ENCODE measurements around the gene INF2. TPM values are rescaled to one million over a fixed set of nuclear protein-coding genes. Genes with fewer than 3 reads are reported as not detected.

The INF2 gene
- total RNA-seq, 1 donor from 2014 or later = 61.7 TPM

DNA sequence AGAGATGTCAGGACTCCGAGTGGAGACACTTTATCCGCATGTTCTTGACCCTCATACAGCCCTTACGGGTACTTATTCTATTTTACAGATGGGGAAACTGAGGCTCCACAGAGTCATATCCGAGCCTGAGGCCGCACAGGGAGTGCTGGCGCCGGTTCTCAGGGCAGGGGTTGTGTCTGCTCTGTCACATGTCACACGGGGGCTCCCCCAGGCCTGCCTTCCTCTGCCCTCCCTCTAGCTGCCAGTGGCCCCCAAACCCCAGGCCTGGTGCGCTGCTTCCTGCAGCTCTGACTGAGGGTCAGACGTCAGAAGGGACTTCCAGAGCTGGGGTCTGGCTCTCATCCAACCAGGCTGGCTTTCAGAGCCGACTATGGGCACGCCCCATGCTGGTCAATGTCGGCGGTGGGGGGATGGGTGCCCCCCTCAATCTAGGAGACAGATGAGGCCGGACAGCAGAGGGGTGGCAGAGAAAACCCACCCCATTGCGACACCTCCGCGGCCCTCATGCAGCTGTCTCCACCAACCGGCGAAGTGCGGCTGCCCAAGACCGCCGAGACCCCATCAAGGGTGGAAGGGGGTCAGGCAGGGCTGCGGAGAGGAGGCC, 811 bp upstream of the INF2 start:
- Mint-ChIP-seq H3K4me3 (peak overlapping the region; percentile 73), H3K27ac (ENCODE audit: unreplicated experiment) (no peak overlapping the region)
- TF ChIP-seq, protein P1, sequence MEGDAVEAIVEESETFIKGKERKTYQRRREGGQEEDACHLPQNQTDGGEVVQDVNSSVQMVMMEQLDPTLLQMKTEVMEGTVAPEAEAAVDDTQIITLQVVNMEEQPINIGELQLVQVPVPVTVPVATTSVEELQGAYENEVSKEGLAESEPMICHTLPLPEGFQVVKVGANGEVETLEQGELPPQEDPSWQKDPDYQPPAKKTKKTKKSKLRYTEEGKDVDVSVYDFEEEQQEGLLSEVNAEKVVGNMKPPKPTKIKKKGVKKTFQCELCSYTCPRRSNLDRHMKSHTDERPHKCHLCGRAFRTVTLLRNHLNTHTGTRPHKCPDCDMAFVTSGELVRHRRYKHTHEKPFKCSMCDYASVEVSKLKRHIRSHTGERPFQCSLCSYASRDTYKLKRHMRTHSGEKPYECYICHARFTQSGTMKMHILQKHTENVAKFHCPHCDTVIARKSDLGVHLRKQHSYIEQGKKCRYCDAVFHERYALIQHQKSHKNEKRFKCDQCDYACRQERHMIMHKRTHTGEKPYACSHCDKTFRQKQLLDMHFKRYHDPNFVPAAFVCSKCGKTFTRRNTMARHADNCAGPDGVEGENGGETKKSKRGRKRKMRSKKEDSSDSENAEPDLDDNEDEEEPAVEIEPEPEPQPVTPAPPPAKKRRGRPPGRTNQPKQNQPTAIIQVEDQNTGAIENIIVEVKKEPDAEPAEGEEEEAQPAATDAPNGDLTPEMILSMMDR (conservative IDR thresholded peaks at IDR 0.05) = no peak

DNA sequence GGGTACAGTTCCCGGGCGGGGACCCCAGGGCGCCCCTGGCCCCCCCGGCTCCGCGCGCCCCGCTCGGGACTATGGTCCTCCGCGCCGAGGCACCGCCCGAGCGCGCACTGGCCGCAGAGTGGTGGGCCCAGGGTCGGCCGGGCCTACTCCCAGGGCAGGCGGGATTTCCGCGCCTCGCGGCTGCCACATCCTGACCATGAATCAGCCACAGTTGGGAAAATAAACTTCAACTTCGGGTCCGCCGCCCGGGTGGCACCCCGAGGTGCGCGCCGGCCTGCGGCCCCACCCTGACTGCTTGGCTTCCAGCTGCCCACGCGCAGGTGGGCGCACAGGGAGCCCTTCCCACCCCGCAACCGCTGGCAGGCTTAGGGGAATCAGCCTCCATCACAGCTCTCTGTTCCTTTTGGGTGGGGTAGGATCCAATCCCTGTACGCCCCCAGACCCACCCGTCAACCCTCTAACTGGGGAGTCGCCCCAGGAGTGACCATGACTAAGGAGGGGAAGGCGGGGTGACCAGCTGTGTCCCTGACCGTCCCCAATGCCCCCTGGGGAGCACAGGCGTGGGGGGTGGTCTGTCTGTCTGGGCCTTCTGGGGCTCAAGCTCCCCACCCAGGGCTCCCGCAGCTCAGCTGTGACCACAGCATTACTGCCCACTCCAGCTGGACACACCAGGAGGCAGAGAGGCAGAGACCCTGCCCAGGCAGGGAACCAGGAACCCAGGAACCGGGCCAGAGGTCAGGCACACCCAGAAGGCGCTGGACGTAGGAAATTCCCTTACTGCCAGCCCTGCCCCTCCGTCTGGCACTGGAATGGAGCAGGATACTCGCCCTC, 678 bp downstream of the INF2 start:
- Mint-ChIP-seq H3K27ac (ENCODE audit: unreplicated experiment) (no peak overlapping the region), H3K4me3 (peak overlapping the region; percentile 82), H3K36me3 (ENCODE audit: low read depth) (no peaks in the 10 kb centered on the region), H3K9me3 (no peaks in the 10 kb centered on the region), H3K4me1 (peaks cover 20% of the 10 kb centered on the region), H3K27me3 (ENCODE audit: low read depth) (no peaks in the 10 kb centered on the region)
- DNase-seq (ENCODE audit: low read depth, low spot score) = no peak
- TF ChIP-seq, protein P1 (conservative IDR thresholded peaks at IDR 0.05) = no peak

More for the DNA sequence above, 811 bp upstream of the INF2 start:
- DNase-seq (ENCODE audit: low read depth, low spot score) = no peak
- peaks cover 6% of the 10 kb centered on the region for H3K9me3 Mint-ChIP-seq
- no peaks in the 10 kb centered on the region for H3K36me3 Mint-ChIP-seq (ENCODE audit: low read depth)
- H3K27me3 Mint-ChIP-seq (ENCODE audit: low read depth) = no peaks in the 10 kb centered on the region
- peaks cover 25% of the 10 kb centered on the region for H3K4me1 Mint-ChIP-seq

DNA sequence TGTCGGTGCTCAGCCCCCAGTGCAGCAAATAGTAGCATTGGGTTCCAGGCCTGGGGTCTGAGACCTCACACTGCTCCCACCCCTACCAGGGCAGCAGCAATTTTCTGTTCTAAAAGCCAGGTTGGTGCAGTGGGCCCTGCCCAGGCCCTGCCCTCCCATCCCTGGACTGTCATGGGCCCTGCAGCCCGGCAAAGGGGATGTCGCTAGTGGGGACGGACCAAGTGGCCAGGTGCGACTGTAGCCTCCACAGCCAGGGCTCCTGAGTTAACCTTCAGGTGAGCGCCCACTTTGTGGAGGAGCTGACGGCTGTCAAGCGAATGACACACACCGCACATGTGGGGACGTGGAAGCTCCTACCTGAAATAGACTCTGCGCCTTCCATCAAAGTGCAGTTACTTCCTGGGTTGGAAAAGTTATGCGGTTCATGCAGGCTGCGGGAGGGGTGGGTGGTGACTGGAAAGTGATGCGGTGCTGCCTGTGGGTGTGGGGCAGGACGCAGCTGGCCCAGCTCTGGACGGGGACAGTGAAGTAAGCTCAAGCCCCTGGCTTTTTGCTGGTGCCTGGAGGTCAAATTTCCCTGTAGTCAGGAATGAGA, 1.5 kb downstream of the INF2 start:
- H3K9me3 Mint-ChIP-seq = no peaks in the 10 kb centered on the region
- no peak overlapping the region for H3K27ac Mint-ChIP-seq (ENCODE audit: unreplicated experiment)
- TF ChIP-seq, protein P1 (conservative IDR thresholded peaks at IDR 0.05) = no peak

DNA sequence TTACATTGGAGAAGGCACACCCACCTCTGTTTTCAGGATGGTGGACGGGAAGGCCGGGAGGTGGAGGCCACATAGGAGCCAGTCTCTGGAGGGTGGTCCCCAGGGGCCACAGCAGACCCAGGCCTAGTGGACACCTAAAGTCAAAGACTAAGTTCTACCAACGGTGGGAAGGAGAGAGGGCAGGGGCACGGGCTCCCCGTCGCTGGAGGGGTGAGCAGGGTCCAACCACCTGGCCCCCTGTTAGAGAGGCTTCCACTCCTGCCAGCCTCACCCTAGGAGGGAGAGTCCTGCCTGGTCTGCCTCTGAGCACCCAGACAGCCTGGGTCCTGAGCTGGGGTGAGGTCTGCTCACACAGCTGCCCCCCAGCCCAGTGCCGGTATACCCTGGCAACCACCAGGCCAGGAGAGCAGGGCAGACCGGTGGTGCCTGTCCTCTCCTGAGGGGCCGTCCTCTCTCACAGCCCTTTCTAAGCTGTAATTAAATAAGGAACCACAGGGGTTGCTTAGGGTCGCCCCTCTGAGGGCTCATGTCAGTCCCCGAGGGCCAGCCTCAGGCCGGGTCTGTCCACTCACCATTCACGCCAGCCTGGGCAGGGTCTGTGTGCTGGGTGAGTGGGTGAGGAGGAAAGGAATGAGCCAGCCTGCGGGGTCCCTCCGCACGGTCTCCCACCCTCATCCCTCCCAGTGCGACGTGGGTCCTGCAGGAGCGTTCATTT, 2.3 kb downstream of the INF2 start:
- DNase-seq (ENCODE audit: low read depth, low spot score) = no peak
- Mint-ChIP-seq H3K4me3 (peak overlapping the region; percentile 82), H3K36me3 (ENCODE audit: low read depth) (no peaks in the 10 kb centered on the region), H3K4me1 (peaks cover 24% of the 10 kb centered on the region), H3K27me3 (ENCODE audit: low read depth) (no peaks in the 10 kb centered on the region), H3K9me3 (no peaks in the 10 kb centered on the region), H3K27ac (ENCODE audit: unreplicated experiment) (no peak overlapping the region)
- TF ChIP-seq, protein P1 (conservative IDR thresholded peaks at IDR 0.05) = no peak

More for the DNA sequence above, 1.5 kb downstream of the INF2 start:
- Mint-ChIP-seq H3K36me3 (ENCODE audit: low read depth) (no peaks in the 10 kb centered on the region), H3K4me1 (peaks cover 23% of the 10 kb centered on the region), H3K4me3 (peak overlapping the region; percentile 82), H3K27me3 (ENCODE audit: low read depth) (no peaks in the 10 kb centered on the region)
- no peak for DNase-seq (ENCODE audit: low read depth, low spot score)

DNA sequence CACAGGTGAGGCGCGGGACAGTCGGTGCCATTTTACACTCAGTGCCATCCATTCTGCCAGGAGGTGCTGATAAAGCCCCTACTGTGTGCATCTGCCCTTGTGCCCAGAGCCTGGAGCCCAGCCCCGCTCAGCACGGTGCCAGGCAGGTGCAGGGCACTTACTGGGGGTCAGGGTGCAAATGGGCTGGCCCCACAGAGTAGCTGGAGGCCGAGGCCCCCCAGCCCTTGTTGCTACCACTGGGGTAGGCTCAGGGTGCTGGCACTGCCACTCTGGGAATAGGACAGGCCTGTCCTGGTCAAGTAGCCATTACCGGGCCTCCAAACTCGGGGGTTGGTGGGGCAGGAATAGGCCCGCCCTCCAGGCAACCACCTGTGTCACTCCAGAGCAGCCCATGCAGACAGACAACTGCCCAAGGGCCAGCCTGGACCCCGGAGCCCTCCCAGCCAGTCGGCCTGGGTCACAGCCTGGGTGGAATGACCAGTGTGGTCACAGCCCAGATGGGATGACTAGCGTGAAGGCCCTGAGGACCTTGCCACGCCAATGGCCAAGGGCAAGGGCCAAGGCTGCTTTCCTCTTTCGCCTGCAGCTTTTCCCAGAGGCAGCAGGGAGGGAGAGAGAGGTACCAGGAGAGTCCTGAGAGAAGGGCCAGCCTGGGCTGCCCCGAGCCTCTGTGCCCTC, 3.0 kb downstream of the INF2 start:
- DNase-seq (ENCODE audit: low read depth, low spot score) = no peak
- TF ChIP-seq, protein P1 (conservative IDR thresholded peaks at IDR 0.05) = no peak
- peak overlapping the region; percentile 23 for H3K4me3 Mint-ChIP-seq
- no peaks in the 10 kb centered on the region for H3K27me3 Mint-ChIP-seq (ENCODE audit: low read depth)
- no peaks in the 10 kb centered on the region for H3K9me3 Mint-ChIP-seq
- H3K27ac Mint-ChIP-seq (ENCODE audit: unreplicated experiment) = no peak overlapping the region
- H3K4me1 Mint-ChIP-seq = peaks cover 21% of the 10 kb centered on the region
- no peaks in the 10 kb centered on the region for H3K36me3 Mint-ChIP-seq (ENCODE audit: low read depth)
